ENCODE results near the gene GUCY2D.
"Not testable (repeated sequence)": the region's sequence is repeated elsewhere in the genome, so short reads cannot be mapped to it uniquely, and the experiment has no call there.

Gene GUCY2D

DNA sequence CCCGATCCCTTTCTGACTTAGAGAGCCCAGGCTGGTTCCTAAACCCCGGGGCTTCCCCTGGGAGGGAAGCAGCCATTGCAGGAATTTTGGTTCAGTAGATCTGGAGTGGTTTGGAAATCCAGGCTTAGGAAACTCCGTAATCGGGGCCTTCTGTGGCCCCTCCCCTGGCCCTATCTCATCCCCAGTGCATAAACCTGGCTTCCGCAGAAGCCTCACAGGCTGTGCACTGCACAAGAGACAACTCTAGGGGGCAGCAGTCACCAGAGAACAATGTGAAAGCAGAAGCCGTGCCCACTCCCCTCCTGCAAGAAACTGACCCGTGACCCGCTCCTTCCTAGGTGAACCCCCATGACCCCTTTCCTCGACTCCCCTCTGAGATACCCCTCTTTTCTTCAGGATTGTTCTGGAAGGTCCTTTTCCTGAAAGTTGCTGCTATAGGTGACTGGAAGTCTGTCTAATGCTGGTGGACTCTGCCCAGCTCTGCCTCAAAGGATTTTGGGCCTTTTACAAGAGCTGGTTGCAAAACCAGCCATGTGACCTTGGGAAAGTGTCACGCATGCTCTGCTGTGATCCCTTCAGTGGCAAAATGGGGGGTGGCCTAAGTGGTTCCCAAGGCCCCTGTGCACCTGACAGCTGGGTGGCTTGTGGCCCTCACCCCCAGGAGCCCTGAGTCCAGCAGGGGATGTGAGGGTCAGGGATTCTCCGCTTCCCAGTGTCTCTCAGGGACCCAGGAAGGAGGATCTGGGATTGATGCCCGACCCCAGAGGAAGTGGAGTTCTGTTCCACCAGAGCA, 14.4 kb downstream of the GUCY2D start:
- DNase-seq (ENCODE audit: low read depth in 4 of 4, low spot score in 1 of 4) = peak in 1 of 4 experiments; percentile 30

DNA sequence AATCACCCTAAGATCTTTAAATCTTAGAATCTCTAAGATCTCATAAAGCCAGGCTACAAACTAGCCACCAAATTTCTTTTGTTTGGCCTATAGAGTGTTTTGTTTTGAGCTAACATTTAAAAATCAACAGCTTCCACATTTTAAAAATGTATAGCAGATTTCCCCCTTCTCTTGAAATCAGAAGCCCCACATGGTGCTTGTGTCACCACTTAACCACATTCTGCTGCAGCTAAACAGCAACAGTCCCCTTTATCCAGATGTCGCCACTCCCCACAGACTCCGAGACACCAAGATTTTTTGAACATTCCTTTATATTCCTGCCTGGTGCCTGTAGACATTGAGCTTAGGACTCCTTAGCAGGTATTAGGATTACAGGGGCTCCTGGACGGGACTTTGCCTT, 16.0 kb downstream of the GUCY2D start:
- DNase-seq (ENCODE audit: low read depth in 4 of 4, low spot score in 1 of 4) = no peak

DNA sequence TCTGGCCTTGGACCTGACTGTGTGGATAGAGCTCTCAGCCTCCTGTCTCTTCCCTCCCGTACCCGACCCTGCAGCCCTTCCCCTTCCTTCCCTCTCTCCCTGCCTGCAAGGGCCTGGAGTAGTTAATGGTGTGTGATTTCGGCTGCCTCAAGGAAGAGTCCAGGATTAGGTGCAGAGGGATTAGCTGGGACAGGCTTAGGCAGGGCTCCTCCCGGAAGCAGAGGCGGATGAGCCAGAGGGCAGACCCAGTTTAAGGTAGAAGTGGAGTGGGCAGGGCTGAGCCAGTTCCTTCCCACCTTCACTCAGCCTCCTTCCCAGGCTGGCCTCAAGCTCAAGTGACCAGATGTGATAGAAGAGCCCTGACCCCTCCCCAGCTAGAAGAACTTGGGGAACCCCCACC, 16.8 kb downstream of the GUCY2D start:
- DNase-seq (ENCODE audit: low read depth in 4 of 4, low spot score in 1 of 4) = no peak

DNA sequence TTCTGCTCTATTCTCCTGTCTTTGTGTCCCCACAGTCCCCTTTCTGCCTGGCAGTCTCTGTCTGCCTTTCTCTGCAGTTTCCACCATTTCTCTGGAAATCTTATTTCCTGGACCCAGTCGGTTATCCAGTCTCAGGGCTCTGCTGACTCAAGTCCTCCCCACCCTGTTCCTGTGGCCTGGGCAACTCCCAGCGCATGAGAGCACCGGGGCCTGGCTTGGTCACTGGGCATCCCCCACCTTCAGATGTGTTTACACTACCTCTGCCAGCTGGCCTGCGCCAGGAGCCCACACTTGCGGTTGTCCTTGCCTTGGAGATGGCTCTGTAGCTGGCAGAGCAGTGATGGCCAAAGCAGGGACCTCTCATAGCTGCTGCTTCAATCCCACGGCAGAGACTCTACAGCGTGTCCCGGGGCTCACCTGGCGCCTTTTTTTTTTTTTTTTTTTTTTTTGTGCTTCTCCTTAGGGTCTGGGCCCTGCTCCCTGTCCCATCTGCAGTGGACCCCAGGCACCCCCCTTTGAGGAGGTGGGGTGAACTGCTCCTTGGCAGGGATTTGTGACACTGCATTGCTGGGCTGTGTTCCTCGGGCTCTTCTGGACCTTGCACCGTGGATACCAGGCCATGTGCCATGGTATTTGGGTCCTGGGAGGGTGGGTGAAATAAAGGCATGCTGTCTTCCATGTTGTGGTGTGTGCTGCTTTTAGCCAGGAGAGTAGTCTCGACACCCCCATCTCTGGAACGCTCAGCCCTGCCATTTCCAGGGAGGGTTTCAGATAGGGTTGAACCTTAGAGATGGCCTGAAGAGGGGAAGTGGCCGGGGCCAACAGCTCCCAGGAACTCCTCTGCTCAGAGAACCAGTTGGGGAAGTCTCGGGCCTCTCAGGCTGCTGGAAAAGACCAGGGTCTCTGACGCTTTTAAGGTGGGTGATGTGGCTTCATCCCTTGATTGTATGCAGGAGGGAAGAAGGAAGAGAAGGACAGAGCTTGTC, 17.5 kb downstream of the GUCY2D start:
- DNase-seq (ENCODE audit: low read depth in 4 of 4, low spot score in 1 of 4) = no peak

DNA sequence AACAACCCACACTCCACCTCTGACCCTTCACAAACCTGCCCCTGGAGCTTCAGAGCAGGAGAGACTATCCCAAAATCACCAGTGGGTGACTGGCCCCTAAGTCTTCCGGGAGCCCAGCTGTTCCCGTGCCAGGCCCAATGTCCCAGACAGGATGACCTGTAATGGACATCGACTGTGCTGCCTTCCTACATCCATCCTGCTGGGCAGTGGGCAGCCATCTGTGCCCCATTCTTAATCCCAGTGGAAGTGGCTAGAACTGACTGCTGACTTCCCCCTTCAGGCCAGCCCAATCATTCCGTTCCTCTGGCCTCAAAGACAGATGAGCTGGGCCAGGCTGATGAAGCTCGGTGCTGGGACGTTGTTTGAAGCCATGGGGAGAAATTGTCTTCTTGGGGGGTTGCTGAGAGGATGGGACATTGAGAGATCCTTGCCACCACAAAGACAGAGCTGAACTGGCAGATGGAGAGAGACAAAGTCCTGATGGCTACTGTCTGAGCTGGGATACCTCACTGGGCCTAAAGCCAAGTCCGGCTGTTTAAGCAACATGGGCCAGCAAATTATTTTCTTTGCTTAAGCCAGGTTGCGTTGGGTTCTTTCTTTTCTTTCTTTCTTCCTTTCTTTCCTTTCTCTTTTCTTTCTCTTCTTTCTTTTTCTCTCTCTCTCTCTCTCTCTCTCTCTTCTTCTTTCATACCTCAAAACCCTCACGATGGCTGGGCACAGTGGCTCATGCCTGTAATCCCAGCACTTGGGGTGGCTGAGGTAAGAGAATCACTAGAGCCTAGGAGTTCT, 18.6 kb downstream of the GUCY2D start:
- no peak for DNase-seq (ENCODE audit: low read depth in 4 of 4, low spot score in 1 of 4)

DNA sequence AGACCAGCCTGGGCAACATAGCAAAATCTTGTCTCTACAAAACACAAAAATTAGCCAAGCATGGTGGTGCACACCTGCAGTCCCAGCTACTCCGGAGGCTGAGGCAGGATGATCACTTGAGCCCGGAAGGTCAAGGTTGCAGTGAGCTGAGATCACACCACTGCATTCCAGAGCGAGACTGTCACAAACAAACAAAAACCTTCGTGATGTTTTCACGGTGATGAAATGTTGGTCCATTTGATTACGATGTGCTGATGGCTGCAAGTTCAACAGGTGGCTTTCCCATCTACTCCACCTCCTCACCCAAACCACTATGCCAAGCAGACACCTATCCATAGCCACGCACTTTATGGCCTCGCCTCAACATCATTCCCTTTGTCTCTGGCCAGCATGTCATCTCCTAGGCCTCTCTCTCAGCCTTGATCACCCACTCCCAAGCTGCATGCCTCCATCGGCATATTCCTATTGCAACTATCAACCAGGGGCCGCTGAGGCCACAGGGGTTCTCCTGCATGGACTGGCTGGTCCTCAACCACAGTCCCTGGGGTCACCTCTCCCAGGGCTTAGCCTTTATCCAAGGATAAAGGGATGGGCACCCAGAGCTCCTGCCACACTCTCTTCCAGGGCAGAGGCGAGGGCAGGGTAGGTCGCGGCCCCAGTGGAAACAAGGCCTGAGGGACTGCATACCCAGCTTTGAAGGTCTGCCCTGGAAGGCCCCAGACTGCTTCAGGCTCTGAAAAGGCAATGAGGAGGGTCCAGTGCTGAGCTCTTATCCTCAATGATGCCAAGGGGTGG, 19.3 kb downstream of the GUCY2D start:
- no peak for DNase-seq (ENCODE audit: low read depth in 4 of 4, low spot score in 1 of 4)

DNA sequence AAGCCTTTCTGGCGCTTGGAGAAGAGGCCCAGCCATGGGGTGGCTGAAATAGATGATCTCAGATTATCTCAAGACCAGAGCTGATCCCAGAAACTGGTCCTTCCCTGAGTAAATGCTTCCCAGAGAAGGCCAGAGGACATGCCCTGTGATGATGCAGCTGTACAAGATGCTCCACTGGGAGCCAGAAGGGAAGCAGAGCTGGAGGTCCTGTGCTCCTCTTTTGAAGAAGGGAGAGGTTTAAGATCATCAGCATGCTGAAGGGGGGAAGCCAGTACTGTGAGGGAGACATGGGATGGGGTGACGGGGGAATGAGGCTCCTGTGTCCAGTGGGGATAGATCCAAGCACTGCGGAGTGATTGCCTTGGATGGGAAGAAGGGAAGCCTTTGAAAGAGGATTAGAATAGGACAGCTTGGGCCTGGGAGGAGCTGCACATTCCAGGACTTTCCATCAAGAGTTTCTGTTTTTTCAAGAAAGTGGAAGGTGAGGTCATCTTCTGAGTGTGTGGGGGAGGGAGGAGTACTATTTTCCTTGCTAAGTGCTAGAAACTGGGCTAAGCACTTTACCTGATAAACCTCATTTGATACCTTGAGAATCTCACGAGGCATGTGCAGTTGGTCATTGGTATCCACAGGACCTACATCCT, 20.1 kb downstream of the GUCY2D start:
- no peak for DNase-seq (ENCODE audit: low read depth in 4 of 4, low spot score in 1 of 4)

DNA sequence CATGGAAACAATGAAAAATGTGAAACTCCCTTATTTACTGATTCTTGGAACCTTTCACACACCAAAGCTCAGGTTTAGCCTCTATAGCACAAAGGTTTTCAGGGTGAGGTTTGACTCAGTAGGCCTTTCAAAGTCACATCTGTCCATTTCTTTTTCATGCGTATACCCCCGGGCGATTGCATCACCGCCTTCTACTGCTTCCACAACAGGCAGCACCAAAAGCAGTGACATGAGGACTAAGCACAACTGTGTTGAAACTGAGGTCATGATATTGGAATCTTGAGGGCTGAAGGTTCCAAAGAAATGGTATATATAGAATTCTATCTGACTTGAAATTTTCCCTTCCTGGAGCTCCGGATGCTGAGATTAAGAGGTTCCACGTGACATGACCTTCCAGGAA, 21.7 kb downstream of the GUCY2D start:
- not testable (repeated sequence) for DNase-seq (ENCODE audit: low read depth in 4 of 4, low spot score in 1 of 4)

DNA sequence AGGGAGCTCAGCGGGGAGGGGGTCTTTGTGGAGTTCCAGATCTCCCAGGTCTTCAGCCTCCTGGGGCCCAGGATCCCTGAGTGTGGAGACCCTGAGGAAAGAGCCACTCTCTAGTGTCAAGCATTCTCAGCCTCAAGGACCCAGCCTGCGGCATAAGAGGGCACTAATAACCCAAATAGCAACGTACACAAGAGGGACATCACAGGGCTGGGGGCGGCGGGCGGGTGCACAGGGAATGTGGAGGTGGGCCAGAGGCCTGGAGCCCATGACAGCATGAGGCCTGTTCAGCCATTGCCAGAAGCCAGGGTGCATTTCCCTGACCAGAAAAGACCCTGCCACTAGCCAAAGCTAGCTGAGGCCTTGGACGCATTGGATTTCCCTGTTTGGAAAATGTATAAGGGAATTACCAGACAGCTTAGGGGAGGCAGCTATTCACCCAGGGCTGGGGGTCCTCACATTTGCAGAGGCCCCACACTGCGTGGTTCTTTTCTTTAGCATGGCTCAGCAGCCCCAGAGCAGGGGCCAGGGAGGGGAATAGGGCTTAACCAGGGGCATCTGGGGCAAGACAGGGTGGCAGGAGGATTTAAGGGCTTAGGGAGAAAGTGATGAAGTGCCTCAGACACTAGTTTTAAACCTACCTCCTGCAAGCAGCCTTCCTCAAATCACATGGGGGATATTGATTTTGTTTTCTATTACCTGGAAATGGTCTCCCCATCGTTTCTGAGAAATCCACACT, 22.9 kb downstream of the GUCY2D start:
- DNase-seq (ENCODE audit: low read depth in 4 of 4, low spot score in 1 of 4) = no peak

DNA sequence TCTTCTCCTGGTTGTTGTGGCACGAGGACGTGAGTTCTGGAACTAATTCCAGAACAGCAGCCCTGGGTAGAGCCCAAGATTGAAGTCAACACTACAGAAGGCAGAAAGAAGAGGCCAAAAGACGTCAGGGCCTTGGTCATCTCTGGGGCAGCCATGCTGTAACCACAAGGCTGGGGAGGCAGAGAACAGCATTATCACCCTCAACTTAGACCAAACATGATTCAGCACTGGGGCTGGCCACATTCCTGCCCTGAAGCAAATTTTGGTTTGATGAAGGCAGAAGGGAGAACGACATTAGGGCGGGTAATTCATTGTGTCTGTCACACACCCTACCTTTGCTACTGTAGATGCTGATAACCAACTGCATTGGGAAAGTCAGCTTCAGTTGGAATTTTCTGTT, 26.7 kb downstream of the GUCY2D start:
- no peak for DNase-seq (ENCODE audit: low read depth in 4 of 4, low spot score in 1 of 4)

DNA sequence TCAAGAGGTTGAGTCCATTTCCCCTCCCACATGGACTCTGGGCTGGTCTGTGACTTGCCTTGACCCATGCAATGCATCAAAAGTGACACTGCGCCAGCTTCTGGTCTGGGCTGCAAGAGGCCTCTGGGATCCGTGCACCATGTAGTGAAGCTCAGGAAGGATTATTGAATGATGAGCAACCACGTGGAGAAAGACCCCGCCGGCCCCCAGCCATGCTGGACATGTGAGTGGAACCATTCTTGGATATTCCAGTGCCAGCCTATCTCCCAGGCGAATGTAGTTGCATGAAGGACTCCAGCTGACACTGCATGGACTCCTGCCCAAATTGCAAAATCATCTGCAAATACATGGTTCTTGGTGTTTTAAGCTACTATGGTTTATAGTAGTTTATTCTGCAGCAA, 28.8 kb downstream of the GUCY2D start:
- DNase-seq (ENCODE audit: low read depth in 4 of 4, low spot score in 1 of 4) = no peak

DNA sequence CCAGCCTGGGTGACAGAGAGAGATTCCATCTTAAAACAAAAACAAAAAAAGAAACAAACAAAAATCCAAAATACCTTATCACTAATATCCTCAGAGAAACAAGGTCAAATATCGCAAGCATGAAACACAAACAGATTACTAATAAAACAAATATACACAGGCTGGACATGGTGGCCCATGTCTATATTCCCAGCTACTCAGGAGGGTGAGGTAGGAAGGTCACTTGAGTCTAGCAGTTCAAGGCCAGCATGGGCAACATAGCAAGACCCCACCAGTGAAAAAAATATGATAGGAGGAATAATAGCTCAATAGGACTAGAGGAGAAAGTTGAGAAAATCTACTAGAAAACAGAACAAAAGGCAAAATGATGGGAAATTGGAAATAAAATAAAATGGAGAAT, 29.5 kb downstream of the GUCY2D start:
- DNase-seq (ENCODE audit: low read depth in 4 of 4, low spot score in 1 of 4) = no peak

DNA sequence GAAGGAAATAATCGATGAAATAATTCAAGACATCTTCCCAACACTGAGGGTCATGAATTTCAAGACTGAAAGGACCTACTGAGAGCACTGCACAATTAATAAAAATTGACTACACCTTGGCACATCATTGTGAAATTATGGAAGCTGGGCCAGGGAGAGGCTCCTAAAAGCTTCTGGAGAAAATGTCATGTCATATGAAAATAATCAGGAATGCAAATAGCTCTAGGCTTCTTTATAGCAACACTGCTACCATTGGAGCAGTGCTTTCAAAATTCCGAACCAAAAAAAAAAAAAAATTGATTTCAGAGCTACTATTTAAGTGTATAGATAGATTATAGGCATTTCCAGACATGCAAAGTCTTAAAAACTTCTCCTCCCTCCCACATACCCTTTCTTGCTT, 30.0 kb downstream of the GUCY2D start:
- DNase-seq (ENCODE audit: low read depth in 4 of 4, low spot score in 1 of 4) = no peak

DNA sequence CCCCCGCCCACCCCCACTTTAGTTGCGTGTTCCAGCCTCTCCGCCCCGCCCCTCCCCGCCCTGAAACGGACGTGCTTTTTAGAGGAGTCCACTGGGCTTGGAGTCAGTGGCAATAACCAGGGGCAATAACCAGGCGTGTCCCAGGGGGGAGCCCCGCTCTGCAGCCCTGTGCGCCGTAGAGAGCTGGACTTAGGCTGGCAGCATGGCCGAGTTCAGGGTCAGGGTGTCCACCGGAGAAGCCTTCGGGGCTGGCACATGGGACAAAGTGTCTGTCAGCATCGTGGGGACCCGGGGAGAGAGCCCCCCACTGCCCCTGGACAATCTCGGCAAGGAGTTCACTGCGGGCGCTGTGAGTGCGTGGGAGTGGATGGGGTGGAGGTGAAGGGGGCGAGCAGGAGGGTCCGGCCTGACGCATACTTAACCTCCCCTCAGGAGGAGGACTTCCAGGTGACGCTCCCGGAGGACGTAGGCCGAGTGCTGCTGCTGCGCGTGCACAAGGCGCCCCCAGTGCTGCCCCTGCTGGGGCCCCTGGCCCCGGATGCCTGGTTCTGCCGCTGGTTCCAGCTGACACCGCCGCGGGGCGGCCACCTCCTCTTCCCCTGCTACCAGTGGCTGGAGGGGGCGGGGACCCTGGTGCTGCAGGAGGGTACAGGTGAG, 36.7 kb downstream of the GUCY2D start, which contains the start of gene ALOX15B:
Gene ALOX15B, plus strand, starts transcription at position 106 of the 657 bp plus-strand sequence. Its CDS starts 97 bp downstream, at position 203.
- no peak for DNase-seq (ENCODE audit: low read depth in 4 of 4, low spot score in 1 of 4)

DNA sequence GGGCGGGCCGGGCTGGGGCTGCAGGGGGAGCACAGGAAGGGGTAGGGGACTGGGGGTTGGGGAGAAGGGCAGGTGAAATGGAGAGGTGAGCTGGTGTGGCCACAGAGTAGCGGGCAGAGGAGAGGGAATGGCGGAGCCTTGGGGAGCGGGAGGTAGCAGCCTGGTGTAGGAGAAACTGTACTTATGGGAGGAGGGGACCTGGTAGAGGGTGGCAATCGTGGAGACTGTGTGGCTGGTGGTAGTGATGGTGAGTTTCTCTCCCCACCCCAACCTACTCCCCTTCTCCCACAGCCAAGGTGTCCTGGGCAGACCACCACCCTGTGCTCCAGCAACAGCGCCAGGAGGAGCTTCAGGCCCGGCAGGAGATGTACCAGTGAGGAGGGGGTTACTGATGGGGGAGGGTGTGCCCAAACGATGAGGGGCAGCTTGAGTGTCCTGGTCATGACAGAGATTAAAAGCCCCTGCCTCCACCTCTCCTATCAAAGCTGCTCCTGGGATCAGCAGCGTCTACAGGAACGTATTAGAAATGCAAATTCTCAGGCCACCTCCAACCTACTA, 37.3 kb downstream of the GUCY2D start:
- DNase-seq (ENCODE audit: low read depth in 4 of 4, low spot score in 1 of 4) = no peak

DNA sequence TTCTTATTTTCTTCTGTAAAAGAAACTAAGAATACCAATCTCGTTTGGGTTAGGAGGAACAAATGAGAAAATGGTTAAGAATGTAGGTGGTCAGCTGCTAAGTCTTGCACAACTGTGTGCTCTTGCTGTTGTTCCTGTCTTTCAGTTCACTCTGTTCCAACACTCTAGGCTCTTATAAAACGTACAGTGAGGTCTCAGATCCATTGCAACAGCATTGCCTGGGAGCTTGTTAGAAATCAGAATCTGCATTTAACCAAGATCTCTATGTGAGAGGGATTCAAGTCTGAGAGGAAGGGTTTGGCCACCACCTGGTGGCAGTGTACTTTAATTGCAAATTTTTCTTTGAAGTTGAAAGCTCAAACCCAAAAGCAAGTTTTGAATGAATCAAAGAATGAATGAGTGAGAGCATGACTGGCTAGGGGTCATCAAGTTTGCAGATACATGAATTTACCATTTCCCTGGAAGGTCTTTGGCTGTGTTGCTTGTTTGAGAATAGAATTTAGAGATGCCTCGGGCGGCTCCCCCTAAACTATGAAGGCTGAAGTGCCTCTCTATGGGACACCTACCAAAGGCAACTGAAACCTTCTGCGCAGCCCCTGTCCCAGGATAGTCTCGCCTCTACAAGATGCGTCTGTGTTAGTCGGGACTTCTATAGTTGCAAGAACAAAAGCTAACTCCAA, 39.0 kb downstream of the GUCY2D start:
- DNase-seq (ENCODE audit: low read depth in 4 of 4, low spot score in 1 of 4) = no peak

DNA sequence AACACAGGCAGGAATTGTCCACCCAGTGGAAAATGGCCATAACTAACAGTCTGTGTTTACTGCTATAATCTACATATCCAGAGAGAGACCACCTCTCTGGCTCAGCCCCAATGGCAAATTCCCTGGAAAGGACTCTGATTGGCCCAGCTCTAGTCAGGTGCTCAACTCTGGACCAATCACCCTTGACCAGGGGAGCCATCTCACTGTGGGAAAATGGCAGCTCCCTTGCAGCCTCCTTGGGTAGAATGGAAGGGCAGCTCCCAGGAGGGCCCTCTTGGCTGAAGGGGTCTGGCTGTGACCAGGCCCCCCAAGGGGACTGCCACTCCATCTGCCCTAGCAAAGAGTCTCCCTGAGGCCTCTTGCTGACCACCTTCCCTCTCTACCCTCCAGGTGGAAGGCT, 39.6 kb downstream of the GUCY2D start:
- DNase-seq (ENCODE audit: low read depth in 4 of 4, low spot score in 1 of 4) = no peak

Data from stimulated activated CD4-positive, alpha-beta T cell treated with anti-CD3 and anti-CD28 coated beads, Interleukin-1b, Interleukin-23, amount 100 ng/mL, for 24 hours (primary cell).